Measurements from ENCODE around the gene IDI1.

The IDI1 gene

DNA sequence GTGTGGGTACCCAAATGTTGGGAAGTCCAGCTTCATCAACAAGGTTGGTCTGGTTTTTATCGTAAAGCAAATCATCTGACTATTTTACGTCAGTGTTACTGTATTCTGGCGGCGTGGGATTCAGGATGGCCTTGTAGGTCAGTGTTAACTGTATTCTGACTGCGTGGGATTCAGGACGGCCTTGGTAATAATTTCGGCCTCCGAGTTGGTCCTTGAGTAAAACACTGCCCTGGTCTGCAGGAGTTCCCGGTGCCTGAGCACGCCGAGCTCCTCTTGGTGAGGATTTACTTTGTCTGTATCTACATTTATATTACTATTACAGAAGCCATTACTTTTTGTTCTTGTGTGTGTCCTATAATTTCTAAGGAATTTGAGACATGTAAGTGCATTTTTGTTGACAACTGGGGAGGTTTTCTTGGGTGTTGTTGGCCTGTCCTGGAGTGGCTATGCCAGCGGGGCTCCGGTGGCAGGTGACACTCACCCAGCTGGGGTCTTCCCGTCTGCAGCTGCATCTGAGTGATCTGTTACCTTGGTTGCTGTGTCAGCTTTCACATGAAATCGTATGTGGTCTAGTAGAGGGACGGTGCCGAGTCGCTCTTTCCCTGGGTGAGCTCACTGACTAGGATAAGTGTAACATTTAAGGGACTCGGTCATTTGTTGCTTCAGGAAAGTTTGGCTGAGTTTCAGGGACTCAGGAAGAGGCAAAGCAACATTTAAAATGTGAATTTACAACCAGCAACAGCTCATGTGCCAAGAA lies 51.5 kb downstream of the IDI1 start:
- TF ChIP-seq, protein P1, sequence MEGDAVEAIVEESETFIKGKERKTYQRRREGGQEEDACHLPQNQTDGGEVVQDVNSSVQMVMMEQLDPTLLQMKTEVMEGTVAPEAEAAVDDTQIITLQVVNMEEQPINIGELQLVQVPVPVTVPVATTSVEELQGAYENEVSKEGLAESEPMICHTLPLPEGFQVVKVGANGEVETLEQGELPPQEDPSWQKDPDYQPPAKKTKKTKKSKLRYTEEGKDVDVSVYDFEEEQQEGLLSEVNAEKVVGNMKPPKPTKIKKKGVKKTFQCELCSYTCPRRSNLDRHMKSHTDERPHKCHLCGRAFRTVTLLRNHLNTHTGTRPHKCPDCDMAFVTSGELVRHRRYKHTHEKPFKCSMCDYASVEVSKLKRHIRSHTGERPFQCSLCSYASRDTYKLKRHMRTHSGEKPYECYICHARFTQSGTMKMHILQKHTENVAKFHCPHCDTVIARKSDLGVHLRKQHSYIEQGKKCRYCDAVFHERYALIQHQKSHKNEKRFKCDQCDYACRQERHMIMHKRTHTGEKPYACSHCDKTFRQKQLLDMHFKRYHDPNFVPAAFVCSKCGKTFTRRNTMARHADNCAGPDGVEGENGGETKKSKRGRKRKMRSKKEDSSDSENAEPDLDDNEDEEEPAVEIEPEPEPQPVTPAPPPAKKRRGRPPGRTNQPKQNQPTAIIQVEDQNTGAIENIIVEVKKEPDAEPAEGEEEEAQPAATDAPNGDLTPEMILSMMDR (IDR thresholded peaks at IDR 0.05; ENCODE audit: low read depth, low read length) = no peak
- in situ Hi-C loops (cut with HindIII; ENCODE audit: low sequenced_read_pairs) = no loop called here
- DNase-seq (ENCODE audit: low read depth, low spot score) = no peak
- H3K4me3 ChIP-seq (ENCODE audit: low read depth, low read length) = no peak overlapping the region

DNA sequence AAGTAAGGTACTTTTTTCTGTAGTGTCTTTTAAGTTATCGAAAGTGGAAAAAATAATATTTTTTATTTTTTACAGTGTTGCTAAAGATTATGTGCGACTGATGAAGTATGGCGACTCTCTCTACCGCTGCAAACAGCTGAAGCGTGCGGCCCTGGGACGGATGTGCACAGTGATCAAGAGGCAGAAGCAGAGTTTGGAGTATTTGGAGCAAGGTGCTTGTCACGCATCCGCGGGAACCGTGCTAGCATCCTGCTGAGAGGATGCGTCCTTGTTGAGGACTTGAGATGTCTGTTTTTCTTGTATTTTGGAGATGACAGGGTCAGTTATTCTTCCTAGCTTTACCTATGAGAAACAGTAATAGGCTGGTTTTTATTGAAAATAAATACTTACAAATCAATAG lies 52.9 kb downstream of the IDI1 start:
- in situ Hi-C loops (cut with HindIII; ENCODE audit: low sequenced_read_pairs) = no loop called here
- TF ChIP-seq, protein P1 (IDR thresholded peaks at IDR 0.05; ENCODE audit: low read depth, low read length) = no peak
- no peak overlapping the region for H3K4me3 ChIP-seq (ENCODE audit: low read depth, low read length)
- no peak for DNase-seq (ENCODE audit: low read depth, low spot score)

DNA sequence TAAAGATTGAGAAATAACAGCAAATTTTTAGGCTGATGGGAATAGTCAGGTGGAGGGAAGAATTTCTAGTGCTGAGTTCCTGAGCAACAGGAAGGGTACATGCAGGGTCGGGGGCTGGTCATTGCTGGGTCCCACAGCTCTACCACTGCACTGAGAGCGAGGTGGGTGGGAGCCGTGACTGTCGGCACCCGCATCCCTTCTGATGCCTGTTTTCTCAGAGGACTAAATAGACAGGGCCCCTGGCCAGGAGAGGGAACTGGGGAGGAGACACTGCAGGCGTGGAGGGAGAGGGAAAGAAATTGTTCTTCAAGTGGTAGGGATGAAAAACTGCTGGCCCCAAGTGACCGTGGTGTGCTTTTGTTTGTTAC lies 53.4 kb downstream of the IDI1 start:
- no peak for DNase-seq (ENCODE audit: low read depth, low spot score)
- TF ChIP-seq, protein P1 (IDR thresholded peaks at IDR 0.05; ENCODE audit: low read depth, low read length) = no peak
- in situ Hi-C loops (cut with HindIII; ENCODE audit: low sequenced_read_pairs) = no loop called here
- H3K4me3 ChIP-seq (ENCODE audit: low read depth, low read length) = no peak overlapping the region

DNA sequence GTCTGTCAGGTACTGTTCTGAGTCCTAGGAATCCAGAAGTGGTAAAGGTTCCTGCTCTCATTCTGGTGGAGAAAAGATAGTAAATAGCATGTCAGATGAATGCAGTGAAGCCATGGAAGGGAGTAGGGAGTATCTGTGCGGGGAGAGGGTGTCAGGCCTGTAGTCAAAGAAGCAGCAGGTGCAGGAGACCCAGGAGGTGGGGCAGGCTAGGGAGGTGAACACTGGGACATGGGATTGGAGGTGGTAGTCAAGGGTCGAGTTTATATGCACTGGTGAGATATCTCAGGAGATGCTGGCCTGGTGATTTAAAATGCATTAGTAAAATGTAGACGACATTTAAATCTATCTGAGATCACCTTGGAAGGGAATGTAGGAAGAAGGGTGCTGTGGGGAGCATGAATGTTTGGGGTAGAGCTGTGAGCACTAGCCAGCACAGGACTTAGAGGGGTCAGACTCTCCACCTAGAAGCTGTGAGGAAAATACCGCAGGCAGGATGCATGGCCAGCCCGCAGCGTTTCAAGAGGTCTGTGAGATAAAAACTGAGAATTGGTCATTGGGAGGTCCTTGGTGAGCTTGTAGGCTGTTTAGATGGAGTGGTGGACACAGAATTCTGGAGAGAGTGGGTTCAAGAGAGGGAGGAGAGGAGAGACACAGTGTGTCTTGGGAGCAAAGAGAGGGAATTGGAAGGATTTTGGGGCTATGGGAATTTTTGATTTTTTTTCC lies 53.9 kb downstream of the IDI1 start:
- TF ChIP-seq, protein P1 (IDR thresholded peaks at IDR 0.05; ENCODE audit: low read depth, low read length) = no peak
- no peak overlapping the region for H3K4me3 ChIP-seq (ENCODE audit: low read depth, low read length)
- DNase-seq (ENCODE audit: low read depth, low spot score) = no peak
- in situ Hi-C loops (cut with HindIII; ENCODE audit: low sequenced_read_pairs) = no loop called here

DNA sequence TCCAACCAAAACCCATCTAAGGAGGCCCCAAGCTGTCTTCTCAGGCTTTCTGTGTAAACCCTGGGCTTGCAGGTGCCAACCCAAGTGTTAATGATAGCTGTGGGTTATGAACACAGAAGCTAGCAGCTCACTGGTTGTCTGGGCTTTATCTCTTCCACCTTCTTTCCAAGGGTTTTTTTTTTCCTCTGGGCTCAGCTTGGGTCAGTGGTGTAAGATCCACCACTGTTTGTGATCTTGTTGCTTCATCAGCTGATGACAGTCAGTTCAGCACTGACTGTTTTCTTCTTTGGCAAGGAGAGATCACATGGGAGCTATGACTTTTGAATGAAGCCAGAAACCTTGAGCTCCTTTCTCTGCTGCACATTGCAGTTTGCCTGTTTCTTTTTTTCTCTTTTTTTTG lies 56.0 kb downstream of the IDI1 start:
- TF ChIP-seq, protein P1 (IDR thresholded peaks at IDR 0.05; ENCODE audit: low read depth, low read length) = no peak
- in situ Hi-C loops (cut with HindIII; ENCODE audit: low sequenced_read_pairs) = no loop called here
- no peak for DNase-seq (ENCODE audit: low read depth, low spot score)
- H3K4me3 ChIP-seq (ENCODE audit: low read depth, low read length) = no peak overlapping the region

DNA sequence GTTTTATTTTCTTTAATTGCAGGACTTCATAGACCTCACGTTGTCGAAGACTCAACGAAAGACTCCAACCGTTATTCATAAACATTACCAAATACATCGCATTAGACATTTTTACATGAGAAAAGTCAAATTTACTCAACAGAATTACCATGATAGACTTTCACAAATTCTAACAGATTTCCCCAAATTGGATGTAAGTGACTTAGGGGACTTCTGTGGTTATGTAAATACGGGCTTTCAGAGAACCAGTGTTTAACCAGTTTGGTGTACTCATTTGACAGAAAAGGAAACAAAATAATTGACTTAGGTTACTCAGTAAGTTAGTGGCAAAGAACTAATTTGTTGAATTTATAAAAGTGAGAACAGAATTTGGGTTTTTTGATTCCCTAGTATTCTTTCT lies 56.5 kb downstream of the IDI1 start:
- no peak overlapping the region for H3K4me3 ChIP-seq (ENCODE audit: low read depth, low read length)
- in situ Hi-C loops (cut with HindIII; ENCODE audit: low sequenced_read_pairs) = no loop called here
- TF ChIP-seq, protein P1 (IDR thresholded peaks at IDR 0.05; ENCODE audit: low read depth, low read length) = no peak
- DNase-seq (ENCODE audit: low read depth, low spot score) = no peak
